ENCODE results near the gene RXRG. TPM values are rescaled to one million over a fixed set of nuclear protein-coding genes. Genes with fewer than 3 reads are reported as not detected.

RXRG gene
- total and polyA plus RNA-seq, 9 of the 15 experiments (the other 6 are each of a cell fraction or from before 2014, with no cell fraction given) = not detected

DNA sequence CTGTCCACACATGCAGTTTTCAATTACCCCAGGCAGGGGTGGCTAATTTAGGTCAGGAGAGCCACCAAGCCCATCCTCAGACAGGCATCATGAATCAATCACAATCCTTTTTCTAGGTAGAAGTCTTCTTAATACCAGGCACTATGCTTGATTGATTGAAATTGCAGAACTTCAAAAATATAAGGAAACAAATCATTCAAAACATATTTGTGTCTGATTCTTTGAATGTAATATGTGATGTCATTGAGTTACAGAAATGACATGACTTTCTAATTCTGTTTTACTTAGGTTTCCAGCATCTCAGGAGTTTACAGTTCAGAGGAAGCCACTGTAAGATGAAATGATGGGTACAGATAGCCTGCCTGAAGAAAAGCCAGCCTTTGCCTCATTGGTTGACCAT is 26.7 kb downstream of the RXRG start (continued):
- TF ChIP-seq, protein P1, sequence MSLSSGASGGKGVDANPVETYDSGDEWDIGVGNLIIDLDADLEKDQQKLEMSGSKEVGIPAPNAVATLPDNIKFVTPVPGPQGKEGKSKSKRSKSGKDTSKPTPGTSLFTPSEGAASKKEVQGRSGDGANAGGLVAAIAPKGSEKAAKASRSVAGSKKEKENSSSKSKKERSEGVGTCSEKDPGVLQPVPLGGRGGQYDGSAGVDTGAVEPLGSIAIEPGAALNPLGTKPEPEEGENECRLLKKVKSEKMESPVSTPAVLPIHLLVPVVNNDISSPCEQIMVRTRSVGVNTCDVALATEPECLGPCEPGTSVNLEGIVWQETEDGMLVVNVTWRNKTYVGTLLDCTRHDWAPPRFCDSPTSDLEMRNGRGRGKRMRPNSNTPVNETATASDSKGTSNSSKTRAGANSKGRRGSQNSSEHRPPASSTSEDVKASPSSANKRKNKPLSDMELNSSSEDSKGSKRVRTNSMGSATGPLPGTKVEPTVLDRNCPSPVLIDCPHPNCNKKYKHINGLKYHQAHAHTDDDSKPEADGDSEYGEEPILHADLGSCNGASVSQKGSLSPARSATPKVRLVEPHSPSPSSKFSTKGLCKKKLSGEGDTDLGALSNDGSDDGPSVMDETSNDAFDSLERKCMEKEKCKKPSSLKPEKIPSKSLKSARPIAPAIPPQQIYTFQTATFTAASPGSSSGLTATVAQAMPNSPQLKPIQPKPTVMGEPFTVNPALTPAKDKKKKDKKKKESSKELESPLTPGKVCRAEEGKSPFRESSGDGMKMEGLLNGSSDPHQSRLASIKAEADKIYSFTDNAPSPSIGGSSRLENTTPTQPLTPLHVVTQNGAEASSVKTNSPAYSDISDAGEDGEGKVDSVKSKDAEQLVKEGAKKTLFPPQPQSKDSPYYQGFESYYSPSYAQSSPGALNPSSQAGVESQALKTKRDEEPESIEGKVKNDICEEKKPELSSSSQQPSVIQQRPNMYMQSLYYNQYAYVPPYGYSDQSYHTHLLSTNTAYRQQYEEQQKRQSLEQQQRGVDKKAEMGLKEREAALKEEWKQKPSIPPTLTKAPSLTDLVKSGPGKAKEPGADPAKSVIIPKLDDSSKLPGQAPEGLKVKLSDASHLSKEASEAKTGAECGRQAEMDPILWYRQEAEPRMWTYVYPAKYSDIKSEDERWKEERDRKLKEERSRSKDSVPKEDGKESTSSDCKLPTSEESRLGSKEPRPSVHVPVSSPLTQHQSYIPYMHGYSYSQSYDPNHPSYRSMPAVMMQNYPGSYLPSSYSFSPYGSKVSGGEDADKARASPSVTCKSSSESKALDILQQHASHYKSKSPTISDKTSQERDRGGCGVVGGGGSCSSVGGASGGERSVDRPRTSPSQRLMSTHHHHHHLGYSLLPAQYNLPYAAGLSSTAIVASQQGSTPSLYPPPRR (CRISPR knock-in tag; IDR thresholded peaks at IDR 0.05; ENCODE audit: borderline replicate concordance) = no peak
- no peak for TF ChIP-seq RFX5 (IDR thresholded peaks at IDR 0.05; ENCODE audit: low read depth, low read length)
- TF ChIP-seq, protein P2, sequence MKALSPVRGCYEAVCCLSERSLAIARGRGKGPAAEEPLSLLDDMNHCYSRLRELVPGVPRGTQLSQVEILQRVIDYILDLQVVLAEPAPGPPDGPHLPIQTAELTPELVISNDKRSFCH (CRISPR knock-in tag; IDR thresholded peaks at IDR 0.05) = no peak
- TF ChIP-seq, protein P2 (tag; IDR thresholded peaks at IDR 0.05) = no peak

DNA sequence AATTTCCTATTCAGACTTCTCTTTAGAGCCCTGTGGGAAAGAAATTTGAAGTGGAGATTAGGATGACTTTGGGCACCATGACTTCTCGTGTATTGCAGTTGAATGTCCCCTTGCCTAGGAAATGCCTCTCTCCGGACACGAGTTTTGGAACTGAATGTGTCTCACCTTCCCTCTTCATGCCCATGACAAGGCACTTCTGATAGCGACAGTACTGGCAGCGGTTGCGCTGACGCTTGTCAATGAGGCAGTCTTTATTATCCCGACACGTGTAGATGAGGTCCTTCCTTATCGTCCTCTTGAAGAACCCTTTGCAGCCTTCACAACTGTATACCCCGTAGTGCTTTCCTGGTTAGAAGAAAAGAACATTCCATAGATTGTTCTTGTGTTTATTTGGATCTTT is 28.1 kb downstream of the RXRG start:
- H3K4me1 ChIP-seq (replicated peaks in 1 of 2; ENCODE audit: control insufficient read depth in 2 of 2, insufficient read depth in 2 of 2, low read length in 2 of 2) = no peaks in the 10 kb centered on the region
- H3K79me2 ChIP-seq (ENCODE audit: control insufficient read depth, insufficient read depth, low read length) = no peaks in the 10 kb centered on the region
- no peaks in the 10 kb centered on the region for H4K20me1 ChIP-seq (replicated peaks; ENCODE audit: control insufficient read depth, insufficient read depth, low read length)
- CTCF ChIA-PET (ENCODE audit: low intra/inter-chr PET ratio) = no interaction called here
- intact Hi-C loops (cut with micrococcal nuclease) = no loop called here
- H3K4me3 ChIP-seq = no peak overlapping the region
- H3K4me2 ChIP-seq (ENCODE audit: insufficient read depth, low read length) = no peak overlapping the region
- no peak for DNase-seq (ENCODE audit: extremely low read depth in 1 of 4, low spot score in 3 of 4)
- no peaks in the 10 kb centered on the region for H3K9me1 ChIP-seq (ENCODE audit: control insufficient read depth, insufficient read depth, low read length)
- in situ Hi-C loops (cut with MboI) = loop anchor here (10.0 kb wide), 1 partner anchor 298 kb away; no protein-coding TSS in a partner anchor
- BruUV-seq (replicated peaks) = no TSS peak
- H3K9ac ChIP-seq (ENCODE audit: insufficient read depth in 1 of 2, low read depth in 2 of 2, low read length in 2 of 2) = no peak overlapping the region
- no peaks in the 10 kb centered on the region for H3K36me3 ChIP-seq (ENCODE audit: control insufficient read depth, insufficient read depth, low read length)
- H2AFZ ChIP-seq (ENCODE audit: low read depth, low read length) = no peak overlapping the region
- ATAC-seq = no peak
- H3K27me3 ChIP-seq (ENCODE audit: control insufficient read depth in 2 of 2, insufficient read depth in 2 of 2, low read length in 2 of 2) = peaks cover 4 to 11% of the 10 kb centered on the region in 2 experiments; a peak in 4 of 5 replicates
- H3K27ac ChIP-seq (ENCODE audit: extremely low read depth, low read depth, low read length) = no peak overlapping the region
- no peaks in the 10 kb centered on the region for H3K9me3 ChIP-seq (replicated peaks; ENCODE audit: control insufficient read depth, insufficient read depth, low read depth, low read length)
- 1% methylated on average over 11 of the region's 11 CpGs for WGBS (ENCODE audit: insufficient coverage, low coverage, missing lambda C conversion rate)
- POLR2A ChIA-PET = no interaction called here
- FAIRE-seq = no peak
- TF ChIP-seq SRSF7 (optimal IDR thresholded peaks at IDR 0.05; ENCODE audit: low read depth, low read length) (no peak), ZNF431 (CRISPR knock-in tag; IDR thresholded peaks at IDR 0.05) (no peak), LARP7 (IDR thresholded peaks at IDR 0.05) (no peak), NR2C2 (CRISPR knock-in tag; IDR thresholded peaks at IDR 0.05) (no peak), NR2C2 (tag; IDR thresholded peaks at IDR 0.05) (no peak), TAF1 (IDR thresholded peaks at IDR 0.05; ENCODE audit: control insufficient read depth, extremely low read depth, insufficient read depth, low read length, severe bottlenecking) (no peak), TAF7 (tag; IDR thresholded peaks at IDR 0.05) (no peak)
- TF ChIP-seq, protein P3, sequence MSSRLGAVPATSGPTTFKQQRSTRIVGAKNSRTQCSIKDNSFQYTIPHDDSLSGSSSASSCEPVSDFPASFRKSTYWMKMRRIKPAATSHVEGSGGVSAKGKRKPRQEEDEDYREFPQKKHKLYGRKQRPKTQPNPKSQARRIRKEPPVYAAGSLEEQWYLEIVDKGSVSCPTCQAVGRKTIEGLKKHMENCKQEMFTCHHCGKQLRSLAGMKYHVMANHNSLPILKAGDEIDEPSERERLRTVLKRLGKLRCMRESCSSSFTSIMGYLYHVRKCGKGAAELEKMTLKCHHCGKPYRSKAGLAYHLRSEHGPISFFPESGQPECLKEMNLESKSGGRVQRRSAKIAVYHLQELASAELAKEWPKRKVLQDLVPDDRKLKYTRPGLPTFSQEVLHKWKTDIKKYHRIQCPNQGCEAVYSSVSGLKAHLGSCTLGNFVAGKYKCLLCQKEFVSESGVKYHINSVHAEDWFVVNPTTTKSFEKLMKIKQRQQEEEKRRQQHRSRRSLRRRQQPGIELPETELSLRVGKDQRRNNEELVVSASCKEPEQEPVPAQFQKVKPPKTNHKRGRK (tag; IDR thresholded peaks at IDR 0.05) = no peak
